ENCODE results near the gene LANCL3.
"Not testable (repeated sequence)": the region's sequence is repeated elsewhere in the genome, so short reads cannot be mapped to it uniquely, and the experiment has no call there.

Gene LANCL3

DNA sequence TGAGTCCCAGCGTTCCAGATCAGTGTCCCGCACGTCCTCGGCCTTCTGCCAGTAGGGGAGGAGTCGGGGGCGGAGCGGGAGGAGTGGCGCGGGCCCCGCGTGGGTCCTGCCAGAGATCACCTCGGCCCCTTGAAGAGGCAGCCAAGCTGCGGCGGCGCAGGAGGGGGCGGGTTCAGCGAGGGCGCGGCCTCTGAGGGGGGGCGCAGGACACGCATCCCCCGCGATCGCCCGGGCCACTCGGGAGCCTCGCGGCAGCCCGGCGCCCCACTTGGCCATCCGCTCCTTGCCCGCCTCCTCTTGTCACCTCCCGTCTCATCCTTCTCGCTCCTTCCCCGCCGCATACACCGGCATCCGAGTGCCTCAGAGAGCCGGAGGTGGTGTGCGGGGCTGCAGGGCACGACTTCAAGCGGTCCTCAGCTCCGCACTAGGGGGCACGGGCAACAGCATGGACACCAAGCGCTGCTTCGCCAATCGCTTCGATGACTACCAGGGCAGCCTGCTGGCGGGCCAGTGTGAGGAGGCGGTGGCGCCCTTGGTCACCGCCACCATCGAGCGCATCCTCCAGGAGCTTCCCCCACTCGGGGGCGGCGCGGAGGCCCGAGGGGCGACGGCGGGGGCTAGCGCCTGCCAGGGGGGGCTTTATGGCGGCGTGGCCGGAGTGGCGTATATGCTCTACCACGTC is at the start of gene LANCL3:
Gene LANCL3, plus strand, starts transcription at position 236 of the 682 bp plus-strand sequence. Its CDS starts 210 bp downstream, at position 446.
- not testable (repeated sequence) for H3K27ac ChIP-seq

DNA sequence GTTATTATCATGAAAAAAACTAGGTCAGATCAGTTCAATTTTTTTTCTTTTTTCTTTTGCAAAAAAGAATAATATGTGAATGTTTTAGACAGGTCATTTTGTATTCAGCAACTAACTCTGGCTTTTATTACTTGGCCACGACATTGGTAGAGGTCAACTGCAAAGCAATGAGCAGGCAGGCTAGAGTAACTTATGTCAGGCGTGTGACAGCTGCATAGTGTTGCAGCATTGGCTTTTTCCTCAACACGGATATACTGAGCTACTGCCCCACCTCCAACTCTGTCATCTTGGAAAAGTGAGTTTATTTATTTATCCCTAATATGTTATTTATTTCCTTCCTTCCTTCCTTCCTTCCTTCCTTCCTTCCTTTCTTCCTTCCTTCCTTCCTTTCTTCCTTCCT is 47.8 kb upstream of the LANCL3 start:
- not testable (repeated sequence) for H3K27ac ChIP-seq

DNA sequence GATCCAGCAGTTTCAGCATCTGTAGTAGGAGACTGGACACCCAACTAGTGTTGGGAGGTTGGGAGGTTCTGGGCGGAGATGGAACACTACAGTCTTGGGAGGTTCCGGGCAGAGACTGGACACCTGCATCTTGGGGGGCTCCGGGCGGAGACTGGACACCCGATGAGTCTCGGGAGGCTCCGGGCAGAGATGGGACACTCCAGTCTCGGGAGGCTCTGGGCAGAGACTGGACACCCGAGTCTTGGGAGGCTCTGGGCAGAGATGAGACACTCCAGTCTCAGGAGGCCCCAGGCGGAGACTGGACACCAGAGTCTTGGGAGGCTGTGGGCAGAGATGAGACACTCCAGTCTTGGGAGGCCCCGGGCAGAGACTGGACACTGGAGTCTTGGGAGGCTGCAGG is 29.5 kb upstream of the LANCL3 start:
- no peak overlapping the region for H3K27ac ChIP-seq

DNA sequence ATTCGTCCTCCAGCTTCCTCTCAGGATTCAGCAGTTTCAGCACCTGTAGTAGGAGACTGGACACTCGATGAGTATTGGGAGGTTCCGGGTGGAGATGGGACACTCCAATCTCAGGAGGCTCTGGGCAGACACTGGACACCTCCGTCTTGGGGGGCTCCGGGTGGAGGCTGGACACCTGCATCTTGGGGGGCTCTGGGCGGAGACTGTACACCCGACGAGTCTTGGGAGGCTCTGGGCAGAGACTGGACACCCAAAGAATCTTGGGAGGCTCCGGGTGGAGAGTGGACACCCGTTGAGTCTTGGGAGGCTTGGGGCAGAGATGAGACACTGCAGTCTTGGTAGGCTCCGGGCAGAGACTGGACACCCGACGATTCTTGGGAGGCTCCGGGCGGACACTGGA is 28.7 kb upstream of the LANCL3 start:
- TF ChIP-seq, protein P1, sequence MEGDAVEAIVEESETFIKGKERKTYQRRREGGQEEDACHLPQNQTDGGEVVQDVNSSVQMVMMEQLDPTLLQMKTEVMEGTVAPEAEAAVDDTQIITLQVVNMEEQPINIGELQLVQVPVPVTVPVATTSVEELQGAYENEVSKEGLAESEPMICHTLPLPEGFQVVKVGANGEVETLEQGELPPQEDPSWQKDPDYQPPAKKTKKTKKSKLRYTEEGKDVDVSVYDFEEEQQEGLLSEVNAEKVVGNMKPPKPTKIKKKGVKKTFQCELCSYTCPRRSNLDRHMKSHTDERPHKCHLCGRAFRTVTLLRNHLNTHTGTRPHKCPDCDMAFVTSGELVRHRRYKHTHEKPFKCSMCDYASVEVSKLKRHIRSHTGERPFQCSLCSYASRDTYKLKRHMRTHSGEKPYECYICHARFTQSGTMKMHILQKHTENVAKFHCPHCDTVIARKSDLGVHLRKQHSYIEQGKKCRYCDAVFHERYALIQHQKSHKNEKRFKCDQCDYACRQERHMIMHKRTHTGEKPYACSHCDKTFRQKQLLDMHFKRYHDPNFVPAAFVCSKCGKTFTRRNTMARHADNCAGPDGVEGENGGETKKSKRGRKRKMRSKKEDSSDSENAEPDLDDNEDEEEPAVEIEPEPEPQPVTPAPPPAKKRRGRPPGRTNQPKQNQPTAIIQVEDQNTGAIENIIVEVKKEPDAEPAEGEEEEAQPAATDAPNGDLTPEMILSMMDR (IDR thresholded peaks at IDR 0.05): no peak
- TF ChIP-seq ZFX (IDR thresholded peaks at IDR 0.05; ENCODE audit: borderline replicate concordance): no peak
- no peak overlapping the region for H3K27ac ChIP-seq

More for the DNA sequence above, 29.5 kb upstream of the LANCL3 start:
- no peak for TF ChIP-seq ZFX (IDR thresholded peaks at IDR 0.05; ENCODE audit: borderline replicate concordance)
- TF ChIP-seq, protein P1 (IDR thresholded peaks at IDR 0.05): no peak

DNA sequence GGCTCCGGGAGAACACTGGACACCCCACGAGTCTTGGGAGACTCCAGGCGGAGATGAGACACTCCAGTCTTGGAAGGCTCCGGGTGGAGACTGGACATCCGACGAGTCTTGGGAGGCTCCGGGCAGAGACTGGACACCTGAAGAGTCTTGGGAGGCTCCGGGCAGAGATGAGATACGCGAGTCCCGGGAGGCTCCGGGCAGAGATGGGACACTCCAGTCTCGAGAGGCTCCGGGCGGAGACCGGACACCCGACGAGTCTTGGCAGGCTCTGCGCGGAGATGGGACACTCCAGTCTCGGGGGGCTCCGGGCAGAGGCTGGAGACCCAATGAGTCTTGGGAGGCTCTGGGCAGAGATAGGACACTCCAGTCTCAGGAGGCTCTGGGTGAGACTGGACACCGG is 28.1 kb upstream of the LANCL3 start:
- no peak overlapping the region for H3K27ac ChIP-seq
- TF ChIP-seq, protein P1 (IDR thresholded peaks at IDR 0.05): no peak

DNA sequence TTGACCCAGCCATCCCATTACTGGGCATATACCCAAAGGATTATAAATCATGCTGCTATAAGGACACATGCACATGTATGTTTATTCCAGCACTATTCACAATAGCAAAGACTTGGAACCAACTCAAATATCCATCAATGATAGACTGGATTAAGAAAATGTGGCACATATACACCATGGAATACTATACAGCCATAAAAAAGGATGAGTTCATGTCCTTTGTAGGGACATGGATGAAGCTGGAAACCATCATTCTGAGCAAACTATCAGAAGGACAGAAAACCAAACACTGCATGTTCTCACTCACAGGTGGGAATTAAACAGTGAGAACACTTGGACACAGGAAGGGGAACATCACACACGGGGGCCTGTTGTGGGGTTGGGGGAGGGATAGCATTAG is 26.9 kb upstream of the LANCL3 start:
- not testable (repeated sequence) for H3K27ac ChIP-seq

DNA sequence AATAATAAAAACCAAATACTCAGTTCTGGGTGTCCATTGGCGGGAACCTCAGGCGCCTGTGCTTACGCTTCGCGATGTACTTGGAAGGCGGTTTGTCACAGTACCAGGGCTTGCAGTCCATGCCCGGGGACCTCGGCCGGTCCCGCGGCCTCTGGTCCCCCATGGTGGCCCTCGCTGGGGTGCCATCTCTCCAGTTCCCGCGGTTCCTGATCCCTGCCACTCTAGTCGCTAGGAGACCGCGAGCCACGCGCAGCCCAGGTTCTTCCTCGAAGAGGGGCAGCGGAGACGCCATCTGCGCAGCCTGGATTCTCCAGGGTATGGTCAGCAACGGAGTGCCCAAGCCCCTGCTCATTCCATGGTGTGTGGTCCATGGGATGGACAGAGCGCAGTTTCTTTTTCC is 26.4 kb upstream of the LANCL3 start:
- no peak overlapping the region for H3K27ac ChIP-seq
- no peak for TF ChIP-seq ZFX (IDR thresholded peaks at IDR 0.05; ENCODE audit: borderline replicate concordance)
- TF ChIP-seq, protein P1 (IDR thresholded peaks at IDR 0.05): no peak

DNA sequence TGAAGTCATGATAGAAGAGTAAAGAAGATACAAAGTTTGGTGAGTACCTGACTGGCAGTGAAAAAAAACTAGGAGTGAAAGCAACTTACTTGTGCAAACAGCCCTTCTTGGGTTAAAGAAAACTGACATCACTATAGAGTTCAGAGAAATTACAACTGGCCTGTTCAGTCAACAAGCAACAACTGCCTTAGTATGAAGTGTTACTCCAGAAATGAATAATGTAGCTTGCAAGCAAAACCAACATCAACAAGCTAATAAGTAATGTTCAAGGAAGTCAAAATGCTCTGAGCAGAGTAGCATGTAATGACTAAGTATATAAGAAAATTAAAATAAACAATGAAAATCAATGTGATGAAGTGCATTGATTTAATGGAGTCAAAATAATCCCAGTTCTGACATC is 21.8 kb upstream of the LANCL3 start:
- not testable (repeated sequence) for H3K27ac ChIP-seq

DNA sequence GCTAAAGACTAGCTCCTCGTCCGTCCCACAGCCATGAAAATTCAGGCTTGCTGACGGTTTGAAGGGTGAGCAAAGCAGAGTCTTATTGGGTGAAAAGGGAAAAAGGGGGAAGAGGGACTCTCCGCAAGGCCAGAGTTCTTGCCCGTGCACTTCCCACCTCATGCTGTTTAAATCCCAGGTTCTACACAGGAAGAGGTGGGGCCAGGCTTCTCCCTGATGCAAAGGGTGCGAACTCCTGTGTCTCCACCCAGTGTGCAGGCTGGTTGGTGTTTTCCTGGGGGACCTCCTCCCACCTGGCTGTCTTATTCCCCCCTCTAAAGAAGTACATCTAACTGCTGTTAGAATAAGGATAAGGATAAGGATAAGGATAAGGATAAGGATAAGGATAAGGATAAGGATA is 18.0 kb upstream of the LANCL3 start:
- H3K27ac ChIP-seq: no peak overlapping the region
- TF ChIP-seq, protein P1 (IDR thresholded peaks at IDR 0.05): no peak
- TF ChIP-seq ZFX (IDR thresholded peaks at IDR 0.05; ENCODE audit: borderline replicate concordance): no peak

DNA sequence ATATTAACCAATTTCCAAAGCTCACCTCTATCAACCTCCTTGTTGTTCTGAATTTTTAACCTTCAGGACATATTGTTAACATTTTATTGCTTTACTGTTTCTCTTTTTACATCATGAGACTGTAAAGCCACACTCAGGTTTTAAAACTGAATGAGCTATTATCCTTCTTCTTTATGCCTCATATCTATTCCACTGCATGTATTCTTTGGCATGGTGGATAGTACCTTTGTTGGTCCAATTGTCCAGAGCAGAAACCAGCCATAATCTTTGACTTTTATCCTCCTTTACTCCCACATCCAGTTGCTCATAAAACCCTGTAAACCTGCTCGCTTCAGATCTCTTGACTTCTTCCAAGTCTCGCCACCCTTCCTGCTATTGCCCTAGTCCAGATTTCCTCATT is 6.2 kb upstream of the LANCL3 start:
- not testable (repeated sequence) for H3K27ac ChIP-seq

DNA sequence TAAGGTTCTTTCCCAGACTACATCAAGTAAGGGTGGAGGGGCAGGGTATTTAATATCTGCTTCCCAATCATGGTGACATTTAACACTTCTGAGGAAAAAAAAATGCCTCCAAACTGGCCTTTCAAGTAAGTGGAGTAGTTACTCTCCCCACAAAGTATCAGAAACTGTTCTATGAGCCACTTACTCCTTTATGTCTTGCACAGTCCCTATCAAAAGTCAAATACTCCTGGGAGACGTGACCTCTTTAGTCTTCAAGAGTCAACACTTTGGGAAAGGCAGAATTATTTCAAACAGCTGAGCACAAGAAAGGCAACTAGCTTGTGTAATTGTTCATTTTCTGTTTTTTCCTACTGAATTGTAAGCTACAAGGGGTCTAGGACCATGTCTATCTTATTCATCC is 1.1 kb upstream of the LANCL3 start:
- H3K27ac ChIP-seq: not testable (repeated sequence)
